ENCODE results near the gene ABCA3.

Gene ABCA3

GRCh38 chr16:2233046-2233775, 107.3 kb downstream of the ABCA3 start:
- no peak for DNase-seq

GRCh38 chr16:2232094-2232990, 108.2 kb downstream of the ABCA3 start:
- DNase-seq = no peak

GRCh38 chr16:2231016-2231931, 109.3 kb downstream of the ABCA3 start:
- no peak for DNase-seq

GRCh38 chr16:2230376-2230775, 110.2 kb downstream of the ABCA3 start:
- DNase-seq = no peak

GRCh38 chr16:2229632-2230250, 110.8 kb downstream of the ABCA3 start:
- no peak for DNase-seq

GRCh38 chr16:2229091-2229490, 111.4 kb downstream of the ABCA3 start:
- DNase-seq = no peak

GRCh38 chr16:2228161-2228824, 112.2 kb downstream of the ABCA3 start:
- DNase-seq = no peak

- no peak for DNase-seq
These were observed 113.6 kb downstream of the ABCA3 start for GRCh38 chr16:2226918-2227317.

GRCh38 chr16:2226245-2226793, 114.2 kb downstream of the ABCA3 start:
- no peak for DNase-seq

Measured in CD4-positive, alpha-beta T cell treated with Interleukin-21 for 1 hour (primary cell).